GM23338 (cell line): Measurements from ENCODE around the gene DDT.
"Not testable (repeated sequence)": the region's sequence is repeated elsewhere in the genome, so short reads cannot be mapped to it uniquely, and the experiment has no call there.

Experiments
- CTCF ChIP-seq, 2 experiments: fragments of 200-600 bp in 1 of 2; sonication (generic) in 1 of 2; conservative IDR thresholded peaks; 2 replicates each; pipeline versions ENCODE4 v1.5.1 to v1.6.1; 2016 to 2017; ENCODE audit warnings: antibody characterized with exemption in 2 of 2, low read depth in 2 of 2, mild to moderate bottlenecking in 2 of 2, moderate library complexity in 1 of 2
- EZH2 ChIP-seq: fragments of 200-600 bp; sonication (generic); IDR thresholded peaks from one replicate; pipeline ENCODE4 v1.8.0; 2017; ENCODE audit warnings: antibody characterized with exemption, mild to moderate bottlenecking, low read depth; ENCODE audit not compliant: unreplicated experiment
- EZH2phosphoT487 ChIP-seq: fragments of 200-600 bp; sonication (generic); IDR thresholded peaks from one replicate; pipeline ENCODE4 v1.8.1; 2018; ENCODE audit warnings: antibody characterized with exemption; ENCODE audit not compliant: unreplicated experiment
- NANOG ChIP-seq: IDR thresholded peaks from 2 replicates; pipeline ENCODE4 v1.6.1; 2016; ENCODE audit warnings: antibody characterized with exemption, borderline replicate concordance
- POLR2AphosphoS5 ChIP-seq: IDR thresholded peaks from 2 replicates; pipeline ENCODE4 v1.6.1; 2016; ENCODE audit warnings: antibody characterized with exemption, low read depth
- ZNF331 ChIP-seq: fragments of 250-450 bp; sonication (Bioruptor Pico); IDR thresholded peaks from 2 replicates; pipeline ENCODE4 v1.5.0; 2020; ENCODE audit warnings: low read depth, mild to moderate bottlenecking, moderate library complexity
- TF ChIP-seq, protein P1 (sequence below): IDR thresholded peaks from 2 replicates; pipeline ENCODE4 v1.6.1; 2016; ENCODE audit warnings: antibody characterized with exemption

- TF ChIP-seq POLR2AphosphoS5; EZH2; CTCF (conservative IDR thresholded peaks at IDR 0.05; ENCODE audit: low read depth in 2 of 2); EZH2phosphoT487; ZNF331 (CRISPR knock-in tag); NANOG: not testable (repeated sequence)
- TF ChIP-seq, protein P1, sequence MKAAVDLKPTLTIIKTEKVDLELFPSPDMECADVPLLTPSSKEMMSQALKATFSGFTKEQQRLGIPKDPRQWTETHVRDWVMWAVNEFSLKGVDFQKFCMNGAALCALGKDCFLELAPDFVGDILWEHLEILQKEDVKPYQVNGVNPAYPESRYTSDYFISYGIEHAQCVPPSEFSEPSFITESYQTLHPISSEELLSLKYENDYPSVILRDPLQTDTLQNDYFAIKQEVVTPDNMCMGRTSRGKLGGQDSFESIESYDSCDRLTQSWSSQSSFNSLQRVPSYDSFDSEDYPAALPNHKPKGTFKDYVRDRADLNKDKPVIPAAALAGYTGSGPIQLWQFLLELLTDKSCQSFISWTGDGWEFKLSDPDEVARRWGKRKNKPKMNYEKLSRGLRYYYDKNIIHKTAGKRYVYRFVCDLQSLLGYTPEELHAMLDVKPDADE: not testable (repeated sequence)
These were observed 2.3 kb downstream of the DDT start for GRCh38 chr22:23971927-23972326.
